ENCODE data around the gene SHKBP1. TPM values are rescaled to one million over a fixed set of nuclear protein-coding genes. Genes with fewer than 3 reads are reported as not detected.

Gene SHKBP1
- total and polyA plus RNA-seq, 2 of the 8 experiments (the other 6 are each of a cell fraction or from before 2014, with no cell fraction given) = 74.6 to 98.8 TPM

- no peak for TF ChIP-seq SP4 (IDR thresholded peaks at IDR 0.05; ENCODE audit: low read length)
- TF ChIP-seq POU5F1 (IDR thresholded peaks at IDR 0.05; ENCODE audit: low read depth, low read length) = no peak
- TF ChIP-seq, protein P1, sequence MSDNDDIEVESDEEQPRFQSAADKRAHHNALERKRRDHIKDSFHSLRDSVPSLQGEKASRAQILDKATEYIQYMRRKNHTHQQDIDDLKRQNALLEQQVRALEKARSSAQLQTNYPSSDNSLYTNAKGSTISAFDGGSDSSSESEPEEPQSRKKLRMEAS (IDR thresholded peaks at IDR 0.05) = no peak
- TF ChIP-seq KDM5A (IDR thresholded peaks at IDR 0.05; ENCODE audit: low read length) = no peak
- 0 out of 2 replicates have a peak, but pooled peaks have one; percentile 24 for TF ChIP-seq YY1 (IDR thresholded peaks at IDR 0.05; ENCODE audit: low read depth, low read length)
- TF ChIP-seq TEAD4 (IDR thresholded peaks at IDR 0.05; ENCODE audit: low read depth, low read length) = no peak
- TF ChIP-seq SP2 (IDR thresholded peaks at IDR 0.05; ENCODE audit: low read length) = no peak
- no peak for TF ChIP-seq BCL11A (IDR thresholded peaks at IDR 0.05; ENCODE audit: low read depth in 2 of 2, low read length in 2 of 2)
- no peak for TF ChIP-seq USF2 (IDR thresholded peaks at IDR 0.05; ENCODE audit: low read length)
- no peak for TF ChIP-seq SAP30 (IDR thresholded peaks at IDR 0.05; ENCODE audit: insufficient read depth, insufficient replicate concordance, low read length)
- no peak for TF ChIP-seq CBX5 (IDR thresholded peaks at IDR 0.05; ENCODE audit: low read depth, low read length)
- no peak for TF ChIP-seq KDM1A (IDR thresholded peaks at IDR 0.05; ENCODE audit: borderline replicate concordance, low read length)
- TF ChIP-seq GABPA (IDR thresholded peaks at IDR 0.05; ENCODE audit: borderline replicate concordance, insufficient read depth, low read length) = no peak
- TF ChIP-seq, protein P2, sequence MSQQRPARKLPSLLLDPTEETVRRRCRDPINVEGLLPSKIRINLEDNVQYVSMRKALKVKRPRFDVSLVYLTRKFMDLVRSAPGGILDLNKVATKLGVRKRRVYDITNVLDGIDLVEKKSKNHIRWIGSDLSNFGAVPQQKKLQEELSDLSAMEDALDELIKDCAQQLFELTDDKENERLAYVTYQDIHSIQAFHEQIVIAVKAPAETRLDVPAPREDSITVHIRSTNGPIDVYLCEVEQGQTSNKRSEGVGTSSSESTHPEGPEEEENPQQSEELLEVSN (IDR thresholded peaks at IDR 0.05) = no peak
Observed at GRCh38 chr19:40576151-40576584, 505 bp upstream of the SHKBP1 start (continued).
